Measurements from ENCODE around the gene ACSL6.

Gene ACSL6

GRCh38 chr5:132020568-132021339 is 9.3 kb upstream of the ACSL6 start:
- no peak overlapping the region for H3K4me3 ChIP-seq (ENCODE audit: low read depth, low read length)
- no peak for DNase-seq (ENCODE audit: low read depth)
- TF ChIP-seq, protein P1, sequence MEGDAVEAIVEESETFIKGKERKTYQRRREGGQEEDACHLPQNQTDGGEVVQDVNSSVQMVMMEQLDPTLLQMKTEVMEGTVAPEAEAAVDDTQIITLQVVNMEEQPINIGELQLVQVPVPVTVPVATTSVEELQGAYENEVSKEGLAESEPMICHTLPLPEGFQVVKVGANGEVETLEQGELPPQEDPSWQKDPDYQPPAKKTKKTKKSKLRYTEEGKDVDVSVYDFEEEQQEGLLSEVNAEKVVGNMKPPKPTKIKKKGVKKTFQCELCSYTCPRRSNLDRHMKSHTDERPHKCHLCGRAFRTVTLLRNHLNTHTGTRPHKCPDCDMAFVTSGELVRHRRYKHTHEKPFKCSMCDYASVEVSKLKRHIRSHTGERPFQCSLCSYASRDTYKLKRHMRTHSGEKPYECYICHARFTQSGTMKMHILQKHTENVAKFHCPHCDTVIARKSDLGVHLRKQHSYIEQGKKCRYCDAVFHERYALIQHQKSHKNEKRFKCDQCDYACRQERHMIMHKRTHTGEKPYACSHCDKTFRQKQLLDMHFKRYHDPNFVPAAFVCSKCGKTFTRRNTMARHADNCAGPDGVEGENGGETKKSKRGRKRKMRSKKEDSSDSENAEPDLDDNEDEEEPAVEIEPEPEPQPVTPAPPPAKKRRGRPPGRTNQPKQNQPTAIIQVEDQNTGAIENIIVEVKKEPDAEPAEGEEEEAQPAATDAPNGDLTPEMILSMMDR (IDR thresholded peaks at IDR 0.05; ENCODE audit: control insufficient read depth, extremely low read depth, insufficient read depth) = no peak

- TF ChIP-seq, protein P1 (IDR thresholded peaks at IDR 0.05; ENCODE audit: control insufficient read depth, extremely low read depth, insufficient read depth) = no peak
- no peak overlapping the region for H3K4me3 ChIP-seq (ENCODE audit: low read depth, low read length)
- no peak for DNase-seq (ENCODE audit: low read depth)
Measured at GRCh38 chr5:132019857-132020555, 8.5 kb upstream of the ACSL6 start.

DNA sequence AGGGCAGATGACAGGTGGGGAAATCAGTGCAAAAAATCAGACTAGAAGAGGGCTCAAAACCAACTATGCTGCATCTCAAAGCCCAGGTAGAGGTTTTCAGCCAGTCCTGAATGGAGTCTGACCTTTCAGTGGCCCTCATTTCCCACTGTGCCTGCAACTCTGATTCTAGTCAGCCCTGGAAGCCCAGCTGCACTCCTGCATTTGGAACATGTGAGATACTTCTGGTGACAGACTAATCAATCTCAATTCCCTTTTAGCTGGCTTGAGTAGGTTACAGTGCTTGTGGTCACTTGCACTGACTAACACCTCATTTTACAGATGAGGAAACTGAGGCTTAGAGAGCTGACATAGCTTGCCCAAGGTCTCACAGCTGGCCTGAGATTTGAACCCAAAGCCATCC is 7.9 kb upstream of the ACSL6 start:
- TF ChIP-seq, protein P1 (IDR thresholded peaks at IDR 0.05; ENCODE audit: control insufficient read depth, extremely low read depth, insufficient read depth) = no peak
- H3K4me3 ChIP-seq (ENCODE audit: low read depth, low read length) = no peak overlapping the region
- DNase-seq (ENCODE audit: low read depth) = no peak

GRCh38 chr5:132017738-132018625 is 6.5 kb upstream of the ACSL6 start:
- H3K4me3 ChIP-seq (ENCODE audit: low read depth, low read length) = no peak overlapping the region
- DNase-seq (ENCODE audit: low read depth) = no peak
- TF ChIP-seq, protein P1 (IDR thresholded peaks at IDR 0.05; ENCODE audit: control insufficient read depth, extremely low read depth, insufficient read depth) = no peak

DNA sequence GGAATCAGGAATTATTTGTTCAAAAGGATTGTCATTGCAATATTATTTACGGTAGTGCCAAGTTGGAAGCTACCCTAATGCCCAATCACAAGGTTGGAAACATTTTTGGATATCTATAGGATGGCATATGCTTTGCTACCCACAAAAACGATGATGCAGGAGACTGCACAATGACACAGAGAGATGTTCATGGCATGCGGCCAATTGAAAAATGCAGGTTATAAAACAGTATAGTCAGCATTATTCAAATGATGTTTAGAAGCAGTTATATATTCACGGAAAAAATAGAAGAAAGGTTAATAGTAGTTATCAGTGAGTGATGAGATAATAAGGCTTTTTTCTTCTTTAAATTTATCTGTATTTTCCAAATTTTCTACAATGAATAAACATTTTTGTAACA is 5.9 kb upstream of the ACSL6 start:
- H3K4me3 ChIP-seq (ENCODE audit: low read depth, low read length) = no peak overlapping the region
- TF ChIP-seq, protein P1 (IDR thresholded peaks at IDR 0.05; ENCODE audit: control insufficient read depth, extremely low read depth, insufficient read depth) = no peak
- no peak for DNase-seq (ENCODE audit: low read depth)

- TF ChIP-seq, protein P1 (IDR thresholded peaks at IDR 0.05; ENCODE audit: control insufficient read depth, extremely low read depth, insufficient read depth) = no peak
- no peak for DNase-seq (ENCODE audit: low read depth)
- no peak overlapping the region for H3K4me3 ChIP-seq (ENCODE audit: low read depth, low read length)
Measured at GRCh38 chr5:132016721-132017250, 5.3 kb upstream of the ACSL6 start.

All from LNCaP clone FGC (cell line).